Left ventricle myocardium inferior (tissue), 1 donor: ENCODE results near the gene ARHGAP26. TPM values are rescaled to one million over a fixed set of nuclear protein-coding genes. Genes with fewer than 3 reads are reported as not detected.
A peak's percentile ranks its signal among the peaks of the same experiment; 100 is the strongest.

ENCODE experiments used
- DNase-seq: peaks from one replicate; pipeline ENCODE4 v3.0.0-alpha.2; 2020
- H3K27ac ChIP-seq: fragments of 200-600 bp; replicated peaks from 2 replicates; pipeline ENCODE4 v1.8.0; 2021
- H3K27me3 ChIP-seq: fragments of 200-600 bp; 2 replicates; pipeline ENCODE4 v1.8.0; 2021; ENCODE audit warnings: low read depth
- H3K36me3 ChIP-seq: fragments of 200-600 bp; 2 replicates; pipeline ENCODE4 v1.8.0; 2021
- H3K4me1 ChIP-seq: fragments of 200-600 bp; 2 replicates; pipeline ENCODE4 v1.8.0; 2021
- H3K4me3 ChIP-seq: fragments of 200-600 bp; 2 replicates; pipeline ENCODE4 v1.8.0; 2021; ENCODE audit warnings: mild to moderate bottlenecking, moderate library complexity
- H3K9me3 ChIP-seq: fragments of 200-600 bp; replicated peaks from 2 replicates; pipeline ENCODE4 v1.8.0; 2021
- intact Hi-C: fragments of 100-400 bp; cut with micrococcal nuclease; formaldehyde crosslinking; loops from one replicate; pipeline ENCODE4 v1.11.0; 2022
- total RNA-seq: library from RNA; stranded (reverse); fragmentation: NEBNext Ultra II Directional; extraction: Animal tissue kit (Norgen Biotek cat#: 25700); gene quantifications from one replicate; pipeline ENCODE4 v1.2.1, GENCODE V29; 2021
- TF ChIP-seq, protein P1 (sequence below): fragments of 200-600 bp; IDR thresholded peaks from 2 replicates; pipeline ENCODE4 v1.8.0; 2021; ENCODE audit warnings: antibody characterized with exemption, mild to moderate bottlenecking, borderline replicate concordance
- donor health status: DM: no; HTN: yes; CAD: no; lungs with severe emphysema.

ARHGAP26 gene
- total RNA-seq, 1 donor from 2014 or later = 35.7 TPM

- Histone ChIP-seq H3K27me3 (no peaks in the 10 kb centered on the region), H3K36me3 (no peaks in the 10 kb centered on the region), H3K4me1 (peaks cover 84% of the 10 kb centered on the region), H3K27ac (peak overlapping the region; percentile 73), H3K9me3 (no peaks in the 10 kb centered on the region), H3K4me3 (no peak overlapping the region)
- intact Hi-C loops = no loop called here
- TF ChIP-seq, protein P1, sequence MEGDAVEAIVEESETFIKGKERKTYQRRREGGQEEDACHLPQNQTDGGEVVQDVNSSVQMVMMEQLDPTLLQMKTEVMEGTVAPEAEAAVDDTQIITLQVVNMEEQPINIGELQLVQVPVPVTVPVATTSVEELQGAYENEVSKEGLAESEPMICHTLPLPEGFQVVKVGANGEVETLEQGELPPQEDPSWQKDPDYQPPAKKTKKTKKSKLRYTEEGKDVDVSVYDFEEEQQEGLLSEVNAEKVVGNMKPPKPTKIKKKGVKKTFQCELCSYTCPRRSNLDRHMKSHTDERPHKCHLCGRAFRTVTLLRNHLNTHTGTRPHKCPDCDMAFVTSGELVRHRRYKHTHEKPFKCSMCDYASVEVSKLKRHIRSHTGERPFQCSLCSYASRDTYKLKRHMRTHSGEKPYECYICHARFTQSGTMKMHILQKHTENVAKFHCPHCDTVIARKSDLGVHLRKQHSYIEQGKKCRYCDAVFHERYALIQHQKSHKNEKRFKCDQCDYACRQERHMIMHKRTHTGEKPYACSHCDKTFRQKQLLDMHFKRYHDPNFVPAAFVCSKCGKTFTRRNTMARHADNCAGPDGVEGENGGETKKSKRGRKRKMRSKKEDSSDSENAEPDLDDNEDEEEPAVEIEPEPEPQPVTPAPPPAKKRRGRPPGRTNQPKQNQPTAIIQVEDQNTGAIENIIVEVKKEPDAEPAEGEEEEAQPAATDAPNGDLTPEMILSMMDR = no peak
- no peak for DNase-seq
These were observed 185.5 kb downstream of the ARHGAP26 start for GRCh38 chr5:142955628-142956027.

- Histone ChIP-seq H3K9me3 (no peaks in the 10 kb centered on the region), H3K36me3 (no peaks in the 10 kb centered on the region), H3K4me3 (peak overlapping the region; percentile 33), H3K27ac (peak overlapping the region; percentile 73), H3K4me1 (peaks cover 100% of the 10 kb centered on the region), H3K27me3 (no peaks in the 10 kb centered on the region)
- no peak for DNase-seq
- intact Hi-C loops = no loop called here
- TF ChIP-seq, protein P1 = no peak
These were observed 187.4 kb downstream of the ARHGAP26 start for GRCh38 chr5:142957528-142957927.

- Histone ChIP-seq H3K27ac (peak overlapping the region; percentile 73), H3K4me3 (no peak overlapping the region), H3K4me1 (peaks cover 86% of the 10 kb centered on the region), H3K36me3 (no peaks in the 10 kb centered on the region), H3K9me3 (no peaks in the 10 kb centered on the region), H3K27me3 (no peaks in the 10 kb centered on the region)
- DNase-seq = no peak
- TF ChIP-seq, protein P1 = no peak
- intact Hi-C loops = no loop called here
These were observed 188.9 kb downstream of the ARHGAP26 start for GRCh38 chr5:142958944-142959682.

- intact Hi-C loops = no loop called here
- no peaks in the 10 kb centered on the region for H3K27me3 ChIP-seq
- H3K9me3 ChIP-seq = no peaks in the 10 kb centered on the region
- H3K27ac ChIP-seq = peak overlapping the region; percentile 40
- TF ChIP-seq, protein P1 = no peak
- peaks cover 86% of the 10 kb centered on the region for H3K4me1 ChIP-seq
- no peak overlapping the region for H3K4me3 ChIP-seq
- no peaks in the 10 kb centered on the region for H3K36me3 ChIP-seq
- DNase-seq = no peak
These were observed 189.8 kb downstream of the ARHGAP26 start for GRCh38 chr5:142959683-142960657.

DNA sequence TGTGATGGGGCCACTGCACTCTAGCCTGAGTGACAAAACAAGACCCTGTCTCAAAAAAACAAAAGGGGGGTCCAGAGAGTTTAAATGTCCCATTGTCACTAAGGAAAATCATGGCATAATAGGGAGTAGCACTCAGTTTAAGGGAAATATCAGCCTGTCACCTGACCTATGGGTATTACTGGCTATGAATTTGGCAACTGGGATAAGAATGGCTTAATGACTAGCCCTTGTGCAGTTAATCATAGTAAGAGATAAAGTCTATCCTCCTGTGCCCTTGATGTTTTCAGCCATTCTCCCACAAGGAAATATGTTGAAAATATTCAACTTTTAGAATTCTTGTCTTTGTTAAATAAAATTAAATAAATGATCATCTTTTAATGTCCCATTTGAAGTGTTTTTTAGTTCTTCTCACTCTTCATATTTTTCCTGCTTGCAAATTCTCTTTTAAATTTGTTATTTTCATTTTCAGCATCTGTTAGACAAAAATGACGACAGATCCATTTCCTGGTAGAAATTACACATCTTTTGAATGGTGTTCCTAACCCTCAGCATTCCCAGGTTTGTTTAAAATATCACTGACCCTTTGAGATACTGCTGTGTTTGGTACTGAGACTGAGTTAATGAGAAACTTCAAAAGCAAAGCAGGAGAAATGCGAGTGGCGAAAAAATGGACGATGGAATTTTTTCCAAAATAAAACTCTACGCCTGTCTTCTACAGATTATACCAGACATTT is 191.4 kb downstream of the ARHGAP26 start:
- H3K36me3 ChIP-seq = no peaks in the 10 kb centered on the region
- no peaks in the 10 kb centered on the region for H3K27me3 ChIP-seq
- H3K4me3 ChIP-seq = no peak overlapping the region
- TF ChIP-seq, protein P1 = no peak
- peaks cover 85% of the 10 kb centered on the region for H3K4me1 ChIP-seq
- no peak for DNase-seq
- intact Hi-C loops = no loop called here
- peak overlapping the region; percentile 3 for H3K27ac ChIP-seq
- H3K9me3 ChIP-seq = no peaks in the 10 kb centered on the region
